ENCODE data around the gene TJP1. TPM values are rescaled to one million over a fixed set of nuclear protein-coding genes. Genes with fewer than 3 reads are reported as not detected.

TJP1 gene
- total and polyA plus RNA-seq, 9 of the 15 experiments (the other 6 are each of a cell fraction or from before 2014, with no cell fraction given): 9.1 to 39.3 (median 28.0) TPM

DNA sequence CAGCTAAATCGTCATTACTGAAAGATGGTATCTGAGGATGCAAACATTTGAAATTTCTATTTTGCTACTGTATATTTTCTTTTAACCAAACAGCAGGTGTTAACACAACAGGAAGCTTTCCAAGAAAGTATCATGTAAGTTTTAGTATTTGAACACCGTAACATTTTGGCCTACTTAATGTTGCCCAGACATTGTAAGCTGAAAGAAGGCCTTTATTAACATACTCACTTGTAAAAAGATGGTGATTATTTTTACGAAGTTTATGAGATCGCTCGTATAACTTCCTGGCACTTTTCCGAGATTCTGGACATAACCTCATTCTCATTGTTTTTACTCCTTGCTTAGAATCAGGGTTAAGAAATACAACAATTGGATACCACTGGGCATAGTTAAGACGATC lies 95.7 kb downstream of the TJP1 start (continued):
- TF ChIP-seq, protein P1, sequence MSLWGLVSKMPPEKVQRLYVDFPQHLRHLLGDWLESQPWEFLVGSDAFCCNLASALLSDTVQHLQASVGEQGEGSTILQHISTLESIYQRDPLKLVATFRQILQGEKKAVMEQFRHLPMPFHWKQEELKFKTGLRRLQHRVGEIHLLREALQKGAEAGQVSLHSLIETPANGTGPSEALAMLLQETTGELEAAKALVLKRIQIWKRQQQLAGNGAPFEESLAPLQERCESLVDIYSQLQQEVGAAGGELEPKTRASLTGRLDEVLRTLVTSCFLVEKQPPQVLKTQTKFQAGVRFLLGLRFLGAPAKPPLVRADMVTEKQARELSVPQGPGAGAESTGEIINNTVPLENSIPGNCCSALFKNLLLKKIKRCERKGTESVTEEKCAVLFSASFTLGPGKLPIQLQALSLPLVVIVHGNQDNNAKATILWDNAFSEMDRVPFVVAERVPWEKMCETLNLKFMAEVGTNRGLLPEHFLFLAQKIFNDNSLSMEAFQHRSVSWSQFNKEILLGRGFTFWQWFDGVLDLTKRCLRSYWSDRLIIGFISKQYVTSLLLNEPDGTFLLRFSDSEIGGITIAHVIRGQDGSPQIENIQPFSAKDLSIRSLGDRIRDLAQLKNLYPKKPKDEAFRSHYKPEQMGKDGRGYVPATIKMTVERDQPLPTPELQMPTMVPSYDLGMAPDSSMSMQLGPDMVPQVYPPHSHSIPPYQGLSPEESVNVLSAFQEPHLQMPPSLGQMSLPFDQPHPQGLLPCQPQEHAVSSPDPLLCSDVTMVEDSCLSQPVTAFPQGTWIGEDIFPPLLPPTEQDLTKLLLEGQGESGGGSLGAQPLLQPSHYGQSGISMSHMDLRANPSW (CRISPR knock-in tag; IDR thresholded peaks at IDR 0.05): no peak
- TF ChIP-seq TRIM24 (IDR thresholded peaks at IDR 0.05): no peak
- TF ChIP-seq, protein P2, sequence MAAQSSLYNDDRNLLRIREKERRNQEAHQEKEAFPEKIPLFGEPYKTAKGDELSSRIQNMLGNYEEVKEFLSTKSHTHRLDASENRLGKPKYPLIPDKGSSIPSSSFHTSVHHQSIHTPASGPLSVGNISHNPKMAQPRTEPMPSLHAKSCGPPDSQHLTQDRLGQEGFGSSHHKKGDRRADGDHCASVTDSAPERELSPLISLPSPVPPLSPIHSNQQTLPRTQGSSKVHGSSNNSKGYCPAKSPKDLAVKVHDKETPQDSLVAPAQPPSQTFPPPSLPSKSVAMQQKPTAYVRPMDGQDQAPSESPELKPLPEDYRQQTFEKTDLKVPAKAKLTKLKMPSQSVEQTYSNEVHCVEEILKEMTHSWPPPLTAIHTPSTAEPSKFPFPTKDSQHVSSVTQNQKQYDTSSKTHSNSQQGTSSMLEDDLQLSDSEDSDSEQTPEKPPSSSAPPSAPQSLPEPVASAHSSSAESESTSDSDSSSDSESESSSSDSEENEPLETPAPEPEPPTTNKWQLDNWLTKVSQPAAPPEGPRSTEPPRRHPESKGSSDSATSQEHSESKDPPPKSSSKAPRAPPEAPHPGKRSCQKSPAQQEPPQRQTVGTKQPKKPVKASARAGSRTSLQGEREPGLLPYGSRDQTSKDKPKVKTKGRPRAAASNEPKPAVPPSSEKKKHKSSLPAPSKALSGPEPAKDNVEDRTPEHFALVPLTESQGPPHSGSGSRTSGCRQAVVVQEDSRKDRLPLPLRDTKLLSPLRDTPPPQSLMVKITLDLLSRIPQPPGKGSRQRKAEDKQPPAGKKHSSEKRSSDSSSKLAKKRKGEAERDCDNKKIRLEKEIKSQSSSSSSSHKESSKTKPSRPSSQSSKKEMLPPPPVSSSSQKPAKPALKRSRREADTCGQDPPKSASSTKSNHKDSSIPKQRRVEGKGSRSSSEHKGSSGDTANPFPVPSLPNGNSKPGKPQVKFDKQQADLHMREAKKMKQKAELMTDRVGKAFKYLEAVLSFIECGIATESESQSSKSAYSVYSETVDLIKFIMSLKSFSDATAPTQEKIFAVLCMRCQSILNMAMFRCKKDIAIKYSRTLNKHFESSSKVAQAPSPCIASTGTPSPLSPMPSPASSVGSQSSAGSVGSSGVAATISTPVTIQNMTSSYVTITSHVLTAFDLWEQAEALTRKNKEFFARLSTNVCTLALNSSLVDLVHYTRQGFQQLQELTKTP (IDR thresholded peaks at IDR 0.05; ENCODE audit: low read depth in 1 of 2, partially characterized antibody in 2 of 2): no peak

DNA sequence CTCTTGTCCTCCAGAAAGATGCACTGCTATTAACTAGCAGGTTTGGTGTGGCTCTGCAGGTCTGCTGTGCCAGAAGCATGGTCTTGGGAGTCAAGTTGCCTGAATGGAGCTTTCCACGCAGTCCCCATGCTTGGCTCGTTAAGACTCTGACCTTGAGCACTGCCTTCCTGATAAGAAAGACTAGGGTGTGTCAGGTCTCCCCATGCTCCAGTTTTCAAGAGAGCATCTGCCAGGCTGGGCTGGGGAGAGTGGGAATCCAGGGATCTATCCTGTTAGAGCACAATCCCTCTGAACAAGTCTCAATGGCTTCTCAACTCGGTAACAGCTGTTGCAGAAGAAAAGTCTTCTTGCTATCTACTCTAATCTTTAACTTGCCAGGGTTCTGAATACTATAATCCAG lies 98.2 kb downstream of the TJP1 start:
- H3K79me2 ChIP-seq (ENCODE audit: control insufficient read depth, insufficient read depth, low read length): no peaks in the 10 kb centered on the region
- H3K9me1 ChIP-seq (ENCODE audit: control insufficient read depth, insufficient read depth, low read length): no peaks in the 10 kb centered on the region
- TF ChIP-seq MCM5 (IDR thresholded peaks at IDR 0.05; ENCODE audit: low read depth) (no peak), NFIX (CRISPR knock-in tag; IDR thresholded peaks at IDR 0.05; ENCODE audit: low read depth) (no peak)
- DNase-seq (ENCODE audit: extremely low read depth in 1 of 4, low spot score in 3 of 4) (no peak), ATAC-seq (no peak), FAIRE-seq (no peak)
- CTCF ChIA-PET (ENCODE audit: low intra/inter-chr PET ratio): no interaction called here
- H3K27me3 ChIP-seq (ENCODE audit: control insufficient read depth in 2 of 2, insufficient read depth in 2 of 2, low read length in 2 of 2): no peaks in the 10 kb centered on the region; a peak in 1 of 5 replicates
- H3K36me3 ChIP-seq (ENCODE audit: control insufficient read depth, insufficient read depth, low read length): peaks cover 88% of the 10 kb centered on the region
- H3K27ac ChIP-seq (ENCODE audit: extremely low read depth, low read depth, low read length): no peak overlapping the region
- H3K4me1 ChIP-seq (replicated peaks in 1 of 2; ENCODE audit: control insufficient read depth in 2 of 2, insufficient read depth in 2 of 2, low read length in 2 of 2): no peaks in the 10 kb centered on the region
- in situ Hi-C loops (cut with MboI) (no loop called here), intact Hi-C loops (cut with micrococcal nuclease) (no loop called here)
- no peak overlapping the region for H3K4me3 ChIP-seq
- BruUV-seq (replicated peaks): no TSS peak
- H4K20me1 ChIP-seq (replicated peaks; ENCODE audit: control insufficient read depth, insufficient read depth, low read length): no peaks in the 10 kb centered on the region
- peaks cover 18% of the 10 kb centered on the region for H3K9me3 ChIP-seq (replicated peaks; ENCODE audit: control insufficient read depth, insufficient read depth, low read depth, low read length)
- no peak overlapping the region for H3K9ac ChIP-seq (ENCODE audit: insufficient read depth in 1 of 2, low read depth in 2 of 2, low read length in 2 of 2)
- WGBS (ENCODE audit: insufficient coverage, low coverage, missing lambda C conversion rate): 90% methylated on average over 3 of the region's 3 CpGs
- no peak overlapping the region for H2AFZ ChIP-seq (ENCODE audit: low read depth, low read length)
- no peak overlapping the region for H3K4me2 ChIP-seq (ENCODE audit: insufficient read depth, low read length)
- POLR2A ChIA-PET: no interaction called here
